Measurements from ENCODE around the gene GOLGA8N.
"Not testable (repeated sequence)": the region's sequence is repeated elsewhere in the genome, so short reads cannot be mapped to it uniquely, and the experiment has no call there.

GOLGA8N gene

GRCh38 chr15:32593151-32593550, at the start of gene GOLGA8N:
Gene GOLGA8N (plus strand): TSS chr15:32593456.
- not testable (repeated sequence) for DNase-seq

DNA sequence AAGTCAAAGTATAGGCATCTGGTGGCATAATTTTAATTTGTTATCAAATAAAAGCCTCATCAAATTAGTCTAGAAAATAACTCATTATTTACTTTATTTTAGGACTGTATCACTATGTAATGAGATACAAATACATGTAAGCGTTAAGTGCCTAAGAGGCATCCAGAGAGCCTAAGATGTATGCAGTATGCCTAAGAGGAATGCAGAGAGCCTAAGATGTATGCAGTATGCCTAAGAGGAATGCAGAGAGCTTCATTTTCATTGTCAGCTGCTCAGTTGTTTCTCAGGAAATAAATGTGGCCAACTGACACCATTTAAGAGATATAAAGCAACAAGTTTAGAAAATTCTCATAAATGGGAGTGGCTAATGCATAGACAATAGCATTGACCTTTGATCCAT, 49.8 kb upstream of the GOLGA8N start:
- DNase-seq = not testable (repeated sequence)

GRCh38 chr15:32545129-32545528, 48.1 kb upstream of the GOLGA8N start:
- DNase-seq = not testable (repeated sequence)

GRCh38 chr15:32554587-32554986, 38.7 kb upstream of the GOLGA8N start:
- DNase-seq = not testable (repeated sequence)

GRCh38 chr15:32562198-32562597, 31.1 kb upstream of the GOLGA8N start:
- DNase-seq = not testable (repeated sequence)

DNA sequence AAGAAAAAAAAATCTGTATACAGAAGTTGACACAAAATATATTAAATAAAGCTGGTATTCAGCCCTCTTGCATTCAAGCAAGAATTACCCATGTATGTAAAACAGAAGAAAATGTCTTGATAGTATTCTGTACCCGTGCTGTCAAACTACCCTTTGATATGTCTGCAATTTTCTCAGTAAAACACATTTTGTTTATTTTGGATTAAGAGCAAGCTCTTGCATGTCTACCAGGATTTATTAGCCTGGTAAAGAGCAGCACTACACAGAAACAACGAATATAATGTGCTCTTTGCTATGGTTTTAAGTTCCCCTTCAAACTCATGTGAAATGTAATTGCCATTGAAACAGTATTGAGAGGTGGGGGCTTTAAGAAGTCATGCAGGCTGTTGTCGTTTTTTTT, 24.3 kb upstream of the GOLGA8N start:
- DNase-seq = not testable (repeated sequence)

DNA sequence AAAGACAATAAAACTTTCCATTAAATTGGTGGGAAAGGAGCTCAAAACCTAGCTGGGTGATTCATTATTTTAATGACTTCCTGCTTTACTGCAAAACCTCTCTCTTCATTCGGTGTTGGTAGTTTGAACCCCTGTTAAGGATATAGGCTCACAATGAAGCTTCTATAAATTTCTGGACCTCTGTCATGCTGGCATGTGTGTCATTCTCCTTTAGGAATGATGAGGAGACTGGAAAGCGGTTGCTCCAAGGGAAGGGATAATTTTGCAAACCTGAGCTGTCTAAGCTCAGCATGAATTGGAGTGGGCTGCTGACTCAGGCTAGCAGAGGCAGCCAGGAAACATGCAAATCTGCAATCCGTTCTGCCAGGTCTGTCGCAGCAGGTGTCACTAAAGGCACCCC, 14.8 kb upstream of the GOLGA8N start:
- not testable (repeated sequence) for DNase-seq

DNA sequence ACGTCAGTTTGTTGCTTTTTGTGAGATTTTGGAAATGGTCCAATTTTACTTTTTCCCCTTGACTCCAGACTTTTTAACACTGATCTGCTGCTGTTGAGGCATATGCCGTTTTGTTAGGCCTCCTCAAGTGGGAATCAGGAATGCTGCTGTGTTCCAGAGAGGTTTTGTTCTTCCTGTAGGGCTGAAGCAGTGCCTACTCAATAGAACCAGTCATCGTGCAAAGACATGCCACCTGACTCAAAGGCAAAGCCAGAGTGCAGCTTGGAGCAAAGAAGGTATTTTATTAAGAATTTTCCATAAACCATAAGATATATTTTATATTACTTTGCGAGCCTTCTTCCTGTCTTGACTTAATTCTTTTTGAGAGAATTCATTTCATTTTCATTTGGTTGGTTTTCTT, 7.4 kb upstream of the GOLGA8N start:
- not testable (repeated sequence) for DNase-seq

GRCh38 chr15:32609518-32609917, 16.3 kb downstream of the GOLGA8N start:
- DNase-seq = not testable (repeated sequence)

GRCh38 chr15:32610719-32611118, 17.5 kb downstream of the GOLGA8N start:
- DNase-seq = not testable (repeated sequence)

GRCh38 chr15:32614712-32615050, 21.4 kb downstream of the GOLGA8N start:
- not testable (repeated sequence) for DNase-seq

- not testable (repeated sequence) for DNase-seq
Observed at GRCh38 chr15:32615051-32615870, 22.0 kb downstream of the GOLGA8N start, which contains the start of gene ARHGAP11A. Gene ARHGAP11A (plus strand): TSS chr15:32615504. CDS start chr15:32616212, 708 bp downstream.

DNA sequence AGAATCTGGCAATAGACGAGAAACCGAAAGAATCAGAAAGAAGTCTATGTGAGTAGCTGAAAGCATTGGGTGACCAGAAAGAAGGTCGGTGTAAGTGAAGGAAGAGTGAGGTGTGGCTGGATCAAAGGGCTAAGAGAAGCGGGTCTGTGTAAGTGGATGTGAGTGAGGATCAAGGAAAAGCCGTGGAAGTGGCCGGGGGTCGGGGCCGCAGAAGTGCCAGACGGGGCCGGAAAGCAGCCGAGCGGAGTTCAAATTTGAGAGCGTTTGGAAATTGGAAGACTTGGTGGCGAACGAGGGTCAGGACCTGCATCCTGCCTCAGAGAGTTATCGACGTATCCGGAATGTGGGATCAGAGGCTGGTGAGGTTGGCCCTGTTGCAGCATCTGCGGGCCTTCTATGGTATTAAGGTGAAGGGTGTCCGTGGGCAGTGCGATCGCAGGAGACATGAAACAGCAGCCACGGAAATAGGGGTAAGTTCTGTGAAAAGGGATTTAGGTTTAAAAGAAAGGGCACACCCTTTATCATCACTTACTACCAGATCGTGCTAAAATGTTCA, 22.7 kb downstream of the GOLGA8N start:
- DNase-seq = not testable (repeated sequence)

- DNase-seq = no peak
Observed at GRCh38 chr15:32636410-32636809, 43.2 kb downstream of the GOLGA8N start.

GRCh38 chr15:32636908-32637567, 43.8 kb downstream of the GOLGA8N start:
- no peak for DNase-seq

GRCh38 chr15:32637704-32638103, 44.4 kb downstream of the GOLGA8N start:
- no peak for DNase-seq

DNA sequence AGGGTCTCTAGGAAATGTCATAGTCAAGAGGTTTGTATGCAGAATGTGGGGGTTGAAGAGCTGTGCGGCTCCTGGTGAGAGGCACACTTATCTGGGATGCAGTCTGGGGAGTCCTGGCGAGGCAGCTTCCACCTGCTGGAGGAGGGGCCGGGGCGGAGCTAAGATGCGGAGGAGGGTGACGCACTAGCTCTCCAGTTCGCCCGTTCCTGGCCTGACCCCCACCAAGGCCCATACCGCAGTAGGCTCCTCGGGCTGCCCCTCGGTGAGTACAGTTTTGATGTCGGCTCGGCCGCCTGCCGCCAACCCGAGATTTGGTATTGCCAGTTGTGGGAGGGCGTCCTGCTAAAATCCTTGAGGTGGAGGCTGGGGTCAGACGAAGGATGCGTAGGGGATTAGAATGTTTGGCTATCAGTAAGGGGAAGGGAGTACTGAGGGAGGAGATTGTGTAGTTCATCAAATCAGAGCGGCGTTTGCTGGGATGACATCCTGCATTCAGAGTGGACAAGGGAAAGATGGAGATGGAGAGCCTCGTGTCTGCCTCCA, 48.3 kb downstream of the GOLGA8N start, which contains the start of gene SCG5:
Gene SCG5 (plus strand): TSS at position 194 of the 543 bp plus-strand sequence. CDS start 1,883 bp downstream, outside the sequence.
- peak; percentile 81 for DNase-seq

DNA sequence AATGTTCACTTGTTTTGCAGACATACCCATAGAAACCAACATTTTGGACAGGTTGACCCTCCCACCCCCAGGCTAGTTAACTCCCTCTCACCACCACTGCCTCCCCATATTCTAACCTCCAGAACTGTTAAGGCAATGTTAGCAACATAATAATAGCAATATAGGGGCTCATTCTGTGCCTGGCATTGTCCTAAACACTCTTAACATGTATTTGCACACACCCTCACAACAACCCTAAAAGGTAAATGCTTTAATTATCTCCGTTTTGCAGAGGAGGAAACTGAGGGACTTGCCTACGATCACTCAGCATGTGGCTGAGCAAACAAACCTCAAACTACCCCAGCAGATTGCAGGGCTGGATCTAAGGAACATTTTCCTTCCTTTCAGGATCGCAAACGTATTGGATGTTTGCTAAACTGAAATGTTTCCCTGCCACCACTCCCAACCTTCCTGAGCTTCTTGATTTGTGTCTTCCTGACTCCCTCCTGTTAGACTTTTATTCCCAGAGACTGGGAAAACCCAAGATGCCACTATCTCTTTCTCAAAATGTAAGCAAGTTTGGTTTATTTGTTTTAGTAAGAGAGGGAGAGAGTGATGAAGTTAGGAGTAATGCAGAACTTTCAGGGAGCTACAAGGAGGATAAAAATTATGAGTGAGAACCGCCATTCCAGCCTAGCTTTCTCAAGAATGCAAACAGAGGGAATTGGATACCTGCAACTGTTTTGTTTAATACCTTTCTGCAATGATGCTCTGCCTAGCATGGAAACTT, 49.6 kb downstream of the GOLGA8N start:
- DNase-seq = no peak

DNA sequence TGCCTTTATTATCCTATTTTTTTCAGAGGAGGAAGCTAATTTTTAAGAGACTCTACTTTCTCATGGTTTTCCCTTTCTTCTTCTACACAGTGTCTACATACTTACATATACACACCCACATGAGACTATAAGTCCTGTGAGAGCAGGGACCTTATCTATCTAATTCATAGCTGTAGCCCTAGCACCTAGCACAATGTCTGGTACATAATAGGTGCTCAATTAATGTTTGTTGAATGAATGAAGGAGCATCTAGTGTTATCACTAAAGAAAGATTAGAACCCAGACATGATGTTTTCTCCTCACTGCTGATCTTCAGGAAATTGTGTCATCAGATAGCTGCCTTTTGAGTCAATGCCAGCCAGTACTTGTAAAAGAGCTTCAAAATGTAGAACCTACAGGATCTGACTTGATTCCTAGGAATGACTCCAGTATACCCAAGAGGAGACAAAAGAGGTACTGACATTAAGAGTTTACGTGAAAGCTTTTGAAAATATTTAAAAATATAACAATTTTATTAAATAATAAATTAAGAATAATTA, 50.7 kb downstream of the GOLGA8N start:
- no peak for DNase-seq

- DNase-seq = no peak
Observed at GRCh38 chr15:32646291-32646690, 53.0 kb downstream of the GOLGA8N start.

DNA sequence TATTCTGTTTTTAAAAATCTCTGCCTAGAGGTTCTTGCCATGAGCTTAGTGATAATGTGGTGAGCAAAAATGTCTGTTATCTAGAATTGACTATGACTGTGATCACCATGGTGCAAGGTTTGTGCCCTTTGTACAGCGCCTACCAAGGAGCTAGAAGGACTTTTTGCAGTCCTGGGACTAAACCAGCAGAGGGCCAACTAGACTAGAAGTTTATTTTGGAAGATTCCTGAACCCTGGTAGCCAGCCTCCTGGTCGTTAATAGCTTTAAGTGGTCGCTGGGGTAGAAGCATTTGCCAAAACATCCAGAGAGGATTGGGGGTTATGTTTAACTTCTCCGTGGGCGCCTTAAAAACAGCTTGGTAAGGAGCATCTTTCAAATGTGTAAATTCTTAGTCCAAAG, 56.1 kb downstream of the GOLGA8N start:
- no peak for DNase-seq

- DNase-seq = peak; percentile 15
Observed at GRCh38 chr15:32651229-32651837, 58.1 kb downstream of the GOLGA8N start.
